Mesothelial cell of epicardium (in vitro differentiated cells): ENCODE measurements around the gene SRSF9. TPM values are rescaled to one million over a fixed set of nuclear protein-coding genes. Genes with fewer than 3 reads are reported as not detected.
"Not testable (repeated sequence)": the region's sequence is repeated elsewhere in the genome, so short reads cannot be mapped to it uniquely, and the experiment has no call there.

Source experiments
- DNase-seq, 2 experiments: peaks; one replicate each; pipeline ENCODE4 v3.0.0; 2021; ENCODE audit warnings: low spot score in 2 of 2; ENCODE audit not compliant: unreplicated experiment in 2 of 2
- H3K27ac Mint-ChIP-seq: 2 replicates; pipeline ENCODE4 v1.8.0; 2021; ENCODE audit warnings: mixed read lengths
- H3K27me3 Mint-ChIP-seq: 2 replicates; pipeline ENCODE4 v1.8.0; 2021; ENCODE audit warnings: low read depth, mixed read lengths
- H3K36me3 Mint-ChIP-seq: 2 replicates; pipeline ENCODE4 v1.8.0; 2021; ENCODE audit warnings: mixed read lengths
- H3K4me1 Mint-ChIP-seq: 2 replicates; pipeline ENCODE4 v1.8.0; 2021; ENCODE audit warnings: mixed read lengths
- H3K4me3 Mint-ChIP-seq: 2 replicates; pipeline ENCODE4 v1.8.0; 2021; ENCODE audit warnings: mild to moderate bottlenecking, moderate library complexity, mixed read lengths
- H3K9me3 Mint-ChIP-seq: 2 replicates; pipeline ENCODE4 v1.8.0; 2021; ENCODE audit warnings: mixed read lengths
- CTCF ChIP-seq: fragments of 200-600 bp; sonication (generic); IDR thresholded peaks from one replicate; pipeline ENCODE4 v1.5.0; 2021; ENCODE audit warnings: antibody characterized with exemption; ENCODE audit not compliant: unreplicated experiment
- total RNA-seq: library from RNA; stranded (reverse); gene quantifications from 3 replicates; pipeline ENCODE4 v1.2.1, GENCODE V29; 2021

The SRSF9 gene
- total RNA-seq, 1 donor from 2014 or later: 197 TPM

- peaks cover 13% of the 10 kb centered on the region for H3K4me1 Mint-ChIP-seq
- H3K27me3 Mint-ChIP-seq: no peaks in the 10 kb centered on the region
- peaks cover 11% of the 10 kb centered on the region for H3K36me3 Mint-ChIP-seq
- no peak overlapping the region for H3K4me3 Mint-ChIP-seq
- no peaks in the 10 kb centered on the region for H3K9me3 Mint-ChIP-seq
- TF ChIP-seq CTCF: no peak
- no peak for DNase-seq
- H3K27ac Mint-ChIP-seq: peak overlapping the region; percentile 81
Observed at GRCh38 chr12:120488057-120488640, 18.6 kb upstream of the SRSF9 start.

GRCh38 chr12:120487552-120487951 lies 18.0 kb upstream of the SRSF9 start:
- not testable (repeated sequence) for DNase-seq, H3K27ac Mint-ChIP-seq, H3K9me3 Mint-ChIP-seq

GRCh38 chr12:120485961-120486881 lies 16.7 kb upstream of the SRSF9 start:
- TF ChIP-seq CTCF: no peak
- Mint-ChIP-seq H3K4me3 (no peak overlapping the region), H3K9me3 (no peaks in the 10 kb centered on the region), H3K4me1 (peaks cover 13% of the 10 kb centered on the region), H3K36me3 (peaks cover 17% of the 10 kb centered on the region), H3K27me3 (no peaks in the 10 kb centered on the region), H3K27ac (no peak overlapping the region)
- no peak for DNase-seq

More at GRCh38 chr12:120487552-120487951, 18.0 kb upstream of the SRSF9 start:
- peaks cover 13% of the 10 kb centered on the region for H3K4me1 Mint-ChIP-seq
- H3K4me3 Mint-ChIP-seq, H3K27me3 Mint-ChIP-seq: not testable (repeated sequence)
- H3K36me3 Mint-ChIP-seq: peaks cover 11% of the 10 kb centered on the region

GRCh38 chr12:120483621-120484020 lies 14.1 kb upstream of the SRSF9 start:
- Mint-ChIP-seq H3K4me3 (no peak overlapping the region), H3K9me3 (no peaks in the 10 kb centered on the region), H3K36me3 (peaks cover 9% of the 10 kb centered on the region), H3K4me1 (peaks cover 9% of the 10 kb centered on the region), H3K27me3 (no peaks in the 10 kb centered on the region), H3K27ac (no peak overlapping the region)
- TF ChIP-seq CTCF: no peak
- no peak for DNase-seq

GRCh38 chr12:120481022-120481767 lies 11.6 kb upstream of the SRSF9 start:
- Mint-ChIP-seq H3K27ac (no peak overlapping the region), H3K27me3 (no peaks in the 10 kb centered on the region), H3K4me1 (peaks cover 3% of the 10 kb centered on the region), H3K36me3 (peaks cover 9% of the 10 kb centered on the region), H3K9me3 (no peaks in the 10 kb centered on the region), H3K4me3 (no peak overlapping the region)
- no peak for TF ChIP-seq CTCF
- DNase-seq: no peak

- no peak for DNase-seq
- TF ChIP-seq CTCF: no peak
- H3K36me3 Mint-ChIP-seq: peaks cover 9% of the 10 kb centered on the region
- no peaks in the 10 kb centered on the region for H3K27me3 Mint-ChIP-seq
- H3K27ac Mint-ChIP-seq: peak overlapping the region; percentile 7
- peaks cover 9% of the 10 kb centered on the region for H3K4me1 Mint-ChIP-seq
- H3K9me3 Mint-ChIP-seq: no peaks in the 10 kb centered on the region
- no peak overlapping the region for H3K4me3 Mint-ChIP-seq
Observed at GRCh38 chr12:120480211-120480610, 10.7 kb upstream of the SRSF9 start.
